HepG2 (cell line): ENCODE measurements around the gene PCSK5. TPM values are rescaled to one million over a fixed set of nuclear protein-coding genes. Genes with fewer than 3 reads are reported as not detected.
A peak's percentile ranks its signal among the peaks of the same experiment; 100 is the strongest.

Experiments used
- ATAC-seq: fragments of 200-7000 bp; cut with Tn5 transposase; 3 replicates; pipeline ENCODE4 v1.9.1; 2020; ENCODE audit warnings: mild to moderate bottlenecking, moderate library complexity
- BruUV-seq: library from RNA; stranded (reverse); fragments of 400-500 nt; replicated peaks from 2 replicates; lab custom pipeline; 2021; lab: Mats Ljungman, UMichigan
- CTCF ChIA-PET: fragments of 300-600 bp; formaldehyde crosslinking; extraction: SDS; loops from one replicate; lab custom pipeline; 2021; ENCODE audit warnings: low total read pairs, inconsistent platforms, low intra/inter-chr PET ratio; lab: Yijun Ruan, JAX
- POLR2A ChIA-PET: fragments of 350-600 bp; sonication (Branson Sonifier 250); formaldehyde crosslinking; loops from one replicate; lab custom pipeline; 2020; ENCODE audit warnings: antibody characterized with exemption, inconsistent platforms; lab: Yijun Ruan, JAX
- DNase-seq: peaks from one replicate; pipeline ENCODE4 v3.0.0-alpha.2; 2015; ENCODE audit warnings: low spot score
- FAIRE-seq: peaks from 3 replicates; lab custom pipeline; 2011; peaks lifted over from hg19 to GRCh38; lab: Jason Lieb, UNC
- H2AFZ ChIP-seq: one replicate; pipeline ENCODE4 v1.6.1; 2011; ENCODE audit warnings: low read length, inconsistent platforms
- H3K27ac ChIP-seq: fragments of 300-600 bp; 3 replicates; pipeline ENCODE4 v1.8.0; 2011; ENCODE audit warnings: mixed run types, mild to moderate bottlenecking, mixed read lengths, low read length, inconsistent platforms; ENCODE audit not compliant: insufficient read depth; ENCODE audit errors: extremely low read length
- H3K27me3 ChIP-seq, 2 experiments: fragments of 200-600 bp in 1 of 2; 2 replicates in 1 of 2; 3 replicates in 1 of 2; pipeline versions ENCODE4 v1.6.0 to v1.8.0; 2011; ENCODE audit warnings: low read length in 2 of 2, mild to moderate bottlenecking in 2 of 2, moderate library complexity in 2 of 2, inconsistent platforms in 1 of 2; ENCODE audit not compliant: insufficient read depth in 2 of 2, control insufficient read depth in 1 of 2
- H3K36me3 ChIP-seq, 2 experiments: fragments of 200-600 bp in 1 of 2; replicated peaks in 1 of 2; 2 replicates in 1 of 2; 3 replicates in 1 of 2; pipeline versions ENCODE4 v1.5.1 to v1.8.0; 2011; ENCODE audit warnings: low read length in 2 of 2, inconsistent platforms in 1 of 2; ENCODE audit not compliant: insufficient read depth in 2 of 2, control insufficient read depth in 1 of 2
- H3K4me1 ChIP-seq: 2 replicates; pipeline ENCODE4 v1.5.1; 2012; ENCODE audit warnings: low read length, inconsistent platforms; ENCODE audit not compliant: insufficient read depth
- H3K4me2 ChIP-seq: 2 replicates; pipeline ENCODE4 v1.6.0; 2011; ENCODE audit warnings: low read depth, low read length, inconsistent platforms
- H3K4me3 ChIP-seq, 3 experiments: fragments of 200-600 bp in 1 of 3; sonication (generic), shearing (Covaris generic) in 1 of 3; replicated peaks in 1 of 3; 2 replicates each; pipeline ENCODE4 v1.5.1; 2011 to 2016; ENCODE audit warnings: low read length in 3 of 3, inconsistent platforms in 2 of 3, low read depth in 2 of 3, mild to moderate bottlenecking in 2 of 3, control low read depth in 1 of 3, mixed read lengths in 1 of 3; ENCODE audit not compliant: insufficient read depth in 1 of 3
- H3K79me2 ChIP-seq: one replicate; pipeline ENCODE4 v1.6.1; 2011; ENCODE audit warnings: low read length, inconsistent platforms; ENCODE audit not compliant: insufficient read depth
- H3K9ac ChIP-seq: 2 replicates; pipeline ENCODE4 v1.6.0; 2011; ENCODE audit warnings: mild to moderate bottlenecking, low read depth, low read length, inconsistent platforms; ENCODE audit not compliant: insufficient read depth
- H3K9me3 ChIP-seq: 2 replicates; pipeline ENCODE4 v1.5.1; 2012; ENCODE audit warnings: mild to moderate bottlenecking, low read length
- H4K20me1 ChIP-seq: 2 replicates; pipeline ENCODE4 v1.6.0; 2011; ENCODE audit warnings: inconsistent platforms, mild to moderate bottlenecking, low read length, moderate library complexity; ENCODE audit not compliant: insufficient read depth
- ATF1 ChIP-seq: IDR thresholded peaks from 2 replicates; pipeline ENCODE4 v1.6.1; 2016; ENCODE audit warnings: mild to moderate bottlenecking, control low read depth
- CREB1 ChIP-seq, 2 experiments: fragments of 450-650 bp in 1 of 2; IDR thresholded peaks; 2 replicates each; pipeline ENCODE4 v1.6.1; 2016 to 2017; ENCODE audit warnings: control low read depth in 1 of 2, mild to moderate bottlenecking in 1 of 2, missing compliant biosample characterization in 1 of 2, missing genetic modification characterization in 1 of 2
- ELF3 ChIP-seq: IDR thresholded peaks from 2 replicates; pipeline ENCODE4 v1.6.1; 2016; ENCODE audit warnings: missing genetic modification reagents, missing compliant biosample characterization
- EP300 ChIP-seq, 3 experiments: sonication (generic) in 1 of 3; formaldehyde crosslinking in 1 of 3; IDR thresholded peaks; 2 replicates each; pipeline versions ENCODE4 v1.5.1 to v1.6.1; 2011 to 2020; ENCODE audit warnings: low read depth in 2 of 3, low read length in 2 of 3, borderline replicate concordance in 1 of 3, improper control_type of control experiment in 1 of 3, mild to moderate bottlenecking in 1 of 3, missing genetic modification reagents in 1 of 3, moderate library complexity in 1 of 3
- ETV5 ChIP-seq: IDR thresholded peaks from 2 replicates; pipeline ENCODE4 v1.6.1; 2018; ENCODE audit warnings: missing biosample characterization, missing genetic modification reagents, inconsistent platforms, borderline replicate concordance
- FOXA1 ChIP-seq, 2 experiments: fragments of 450-650 bp in 1 of 2; sonication (generic) in 1 of 2; formaldehyde crosslinking in 1 of 2; IDR thresholded peaks; 2 replicates each; pipeline versions ENCODE4 v1.4.0 to v1.6.1; 2016 to 2020; ENCODE audit warnings: missing genetic modification reagents in 1 of 2
- GABPA ChIP-seq, 2 experiments: IDR thresholded peaks; 2 replicates each; pipeline ENCODE4 v1.6.1; 2011 to 2016; ENCODE audit warnings: low read depth in 2 of 2, low read length in 1 of 2, missing biosample characterization in 1 of 2, missing genetic modification characterization in 1 of 2
- GATAD2A ChIP-seq: IDR thresholded peaks from 2 replicates; pipeline ENCODE4 v1.6.1; 2016
- MXD4 ChIP-seq: IDR thresholded peaks from 2 replicates; pipeline ENCODE4 v1.6.1; 2016; ENCODE audit warnings: mild to moderate bottlenecking, missing biosample characterization, missing genetic modification reagents
- RXRA ChIP-seq: sonication (generic); formaldehyde crosslinking; IDR thresholded peaks from 2 replicates; pipeline ENCODE4 v1.5.1; 2020; ENCODE audit warnings: missing genetic modification reagents
- RXRB ChIP-seq: IDR thresholded peaks from 2 replicates; pipeline ENCODE4 v1.6.1; 2016; ENCODE audit warnings: borderline replicate concordance, missing genetic modification reagents, missing compliant biosample characterization
- SAP130 ChIP-seq: IDR thresholded peaks from 2 replicates; pipeline ENCODE4 v1.6.1; 2016; ENCODE audit warnings: low read depth
- TEAD3 ChIP-seq: optimal IDR thresholded peaks from 2 replicates; pipeline ENCODE3; 2016; ENCODE audit warnings: borderline replicate concordance
- TGIF2 ChIP-seq: IDR thresholded peaks from 2 replicates; pipeline ENCODE4 v1.6.1; 2016; ENCODE audit warnings: control low read depth, missing compliant biosample characterization
- ZKSCAN5 ChIP-seq: sonication (generic); formaldehyde crosslinking; IDR thresholded peaks from 2 replicates; pipeline ENCODE4 v1.5.1; 2020; ENCODE audit warnings: mild to moderate bottlenecking, missing genetic modification reagents
- ZNF296 ChIP-seq: sonication (generic); formaldehyde crosslinking; conservative IDR thresholded peaks from 2 replicates; pipeline ENCODE4 v1.5.0; 2020; ENCODE audit warnings: mild to moderate bottlenecking, missing genetic modification reagents
- ZNF567 ChIP-seq: sonication (generic); formaldehyde crosslinking; IDR thresholded peaks from 2 replicates; pipeline ENCODE4 v1.8.1; 2023; ENCODE audit warnings: mild to moderate bottlenecking, missing genetic modification reagents, borderline replicate concordance
- WGBS: methylation state at CpG from one replicate; pipeline ENCODE4 v1.1.6; 2017; ENCODE audit warnings: low lambda C conversion rate; 5-methylcytosine and 5-hydroxymethylcytosine counted together
- in situ Hi-C: cut with HindIII; loops from 2 replicates; pipeline ENCODE4 v1.10.0; 2017; ENCODE audit warnings: low pct_unique_long_range_greater_than_20kb; ENCODE audit not compliant: extremely low pct_ligation_motif_present
- intact Hi-C: fragments of 100-400 bp; cut with micrococcal nuclease; formaldehyde crosslinking; loops from one replicate; pipeline ENCODE4 v1.10.0; 2022; ENCODE audit not compliant: unreplicated experiment
- polyA plus RNA-seq, 8 experiments: library from polyadenylated mRNA; depleted of rRNA in 3 of 8; stranded (reverse) in 7 of 8; unstranded in 1 of 8; fragments of >200 nt; fragmentation: Illumina TruSeq in 4 of 8; extraction: Trizol in 4 of 8; gene quantifications; 2 replicates each; pipeline versions ENCODE4 v1.2.1 to v1.2.3, GENCODE V29; 2011 to 2016; ENCODE audit warnings: low read depth in 4 of 8, missing spikeins in 1 of 8, mixed read lengths in 1 of 8; ENCODE audit not compliant: insufficient read depth in 1 of 8
- total RNA-seq, 5 experiments: library from RNA; depleted of rRNA; stranded (reverse); fragments of >200 nt; fragmentation: Illumina TruSeq; extraction: Trizol; gene quantifications; 2 replicates each; pipeline ENCODE4 v1.2.3, GENCODE V29; 2016; ENCODE audit warnings: low read depth in 1 of 5
- TF ChIP-seq, protein P1 (sequence below): IDR thresholded peaks from 2 replicates; pipeline ENCODE4 v1.6.1; 2016; ENCODE audit warnings: mild to moderate bottlenecking
- TF ChIP-seq, protein P2 (sequence below): sonication (generic); formaldehyde crosslinking; IDR thresholded peaks from 2 replicates; pipeline ENCODE4 v1.9.0; 2022; ENCODE audit warnings: missing genetic modification reagents, mild to moderate bottlenecking, borderline replicate concordance
- TF ChIP-seq, protein P3 (sequence below): sonication (generic); formaldehyde crosslinking; IDR thresholded peaks from 2 replicates; pipeline ENCODE4 v1.8.0; 2022; ENCODE audit warnings: low read depth, missing genetic modification reagents

Gene PCSK5
- total and polyA plus RNA-seq, 2 of the 13 experiments (the other 11 are each of a cell fraction or from before 2014, with no cell fraction given), result 0.55 to 0.66 TPM

DNA sequence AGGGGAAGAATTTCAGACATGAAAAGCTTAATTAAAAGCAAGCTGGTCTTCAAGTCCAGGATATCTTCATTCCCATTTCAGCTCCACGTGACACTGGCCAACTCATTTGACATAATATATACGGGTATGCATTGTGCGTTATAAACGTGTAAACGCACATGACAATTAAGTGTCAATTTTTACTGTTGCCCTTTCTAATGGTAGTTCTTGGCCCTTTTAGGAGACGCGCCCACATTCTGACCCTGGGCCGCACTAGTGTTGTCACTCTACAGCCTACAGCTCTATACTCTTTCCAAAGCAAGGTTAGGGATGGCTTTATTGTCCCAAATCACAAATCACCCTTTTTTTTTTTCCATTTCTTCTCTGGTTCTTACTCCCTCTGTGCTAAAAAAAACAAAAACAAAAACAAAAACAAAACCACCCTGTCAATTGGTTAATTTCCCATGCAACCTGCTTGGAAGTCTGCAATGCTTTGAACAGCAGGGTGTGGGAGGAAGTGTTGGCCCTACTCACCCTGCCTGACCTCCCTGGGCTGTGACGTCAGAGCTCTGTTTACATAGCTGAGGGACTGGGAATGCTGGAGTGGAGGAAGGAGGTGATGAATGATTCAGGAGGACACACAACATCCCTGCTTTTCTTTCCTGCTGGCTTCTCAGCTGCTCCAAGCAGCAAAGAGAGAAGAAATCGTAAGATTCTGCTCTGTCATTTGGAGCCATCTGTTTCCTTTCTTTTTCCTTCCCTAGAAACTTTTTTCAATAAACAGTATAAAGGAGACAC lies 484.5 kb downstream of the PCSK5 start:
- H3K36me3 ChIP-seq, result no peaks in the 10 kb centered on the region
- WGBS, result 76% methylated on average over 10 of the region's 10 CpGs
- H3K79me2 ChIP-seq, result no peaks in the 10 kb centered on the region
- no TSS peak for BruUV-seq
- peaks cover 42% of the 10 kb centered on the region for H3K4me1 ChIP-seq
- H3K27ac ChIP-seq, result no peak overlapping the region
- ChIA-PET CTCF (no interaction called here), POLR2A (interaction anchor here (2.8 kb wide), 1 partner anchor 19 kb away, joined by 18 read pairs; the partner anchor contains the start of gene RFK)
- H3K4me3 ChIP-seq, result no peak overlapping the region
- H3K4me2 ChIP-seq, result no peak overlapping the region; the same call in 1 of the 2 replicates
- in situ Hi-C loops (no loop called here), intact Hi-C loops (no loop called here)
- no peaks in the 10 kb centered on the region for H3K9me3 ChIP-seq
- DNase-seq, result peak; percentile 85
- no peaks in the 10 kb centered on the region for H3K27me3 ChIP-seq
- peak; percentile 58 for FAIRE-seq
- no peak overlapping the region for H2AFZ ChIP-seq
- no peaks in the 10 kb centered on the region for H4K20me1 ChIP-seq
- no peak overlapping the region for H3K9ac ChIP-seq
- ATAC-seq, result peak; percentile 71
- TF ChIP-seq ZKSCAN5 (CRISPR knock-in tag), result peak; percentile 99
- peak; percentile 66 for TF ChIP-seq SAP130 (CRISPR knock-in tag)
- peak; percentile 94 for TF ChIP-seq RXRA (CRISPR knock-in tag)
- no peak for TF ChIP-seq TGIF2 (CRISPR knock-in tag)
- TF ChIP-seq, protein P1, sequence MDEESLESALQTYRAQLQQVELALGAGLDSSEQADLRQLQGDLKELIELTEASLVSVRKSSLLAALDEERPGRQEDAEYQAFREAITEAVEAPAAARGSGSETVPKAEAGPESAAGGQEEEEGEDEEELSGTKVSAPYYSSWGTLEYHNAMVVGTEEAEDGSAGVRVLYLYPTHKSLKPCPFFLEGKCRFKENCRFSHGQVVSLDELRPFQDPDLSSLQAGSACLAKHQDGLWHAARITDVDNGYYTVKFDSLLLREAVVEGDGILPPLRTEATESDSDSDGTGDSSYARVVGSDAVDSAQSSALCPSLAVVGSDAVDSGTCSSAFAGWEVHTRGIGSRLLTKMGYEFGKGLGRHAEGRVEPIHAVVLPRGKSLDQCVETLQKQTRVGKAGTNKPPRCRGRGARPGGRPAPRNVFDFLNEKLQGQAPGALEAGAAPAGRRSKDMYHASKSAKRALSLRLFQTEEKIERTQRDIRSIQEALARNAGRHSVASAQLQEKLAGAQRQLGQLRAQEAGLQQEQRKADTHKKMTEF (CRISPR knock-in tag), result 0 out of 2 replicates have a peak, but pooled peaks have one; percentile 28
- peak in 1 of 2 experiments; percentile 7; a peak in 1 of 4 replicates for TF ChIP-seq EP300 (IDR thresholded peaks at IDR 0.05; ENCODE audit: low read depth in 2 of 2, low read length in 2 of 2)
- no peak for TF ChIP-seq EP300 (CRISPR knock-in tag; IDR thresholded peaks at IDR 0.05; ENCODE audit: borderline replicate concordance)
- no peak for TF ChIP-seq ZNF567 (CRISPR knock-in tag)
- TF ChIP-seq ELF3 (CRISPR knock-in tag), result peak; percentile 90
- peak; percentile 45; the same call in 1 of the 2 replicates for TF ChIP-seq ETV5
- peak; percentile 99 for TF ChIP-seq CREB1 (IDR thresholded peaks at IDR 0.05)
- TF ChIP-seq CREB1 (CRISPR knock-in tag; IDR thresholded peaks at IDR 0.05), result peak; percentile 92
- peak; percentile 91 for TF ChIP-seq RXRB (CRISPR knock-in tag)
- TF ChIP-seq ATF1 (CRISPR knock-in tag), result peak; percentile 80
- no peak for TF ChIP-seq ZNF296 (CRISPR knock-in tag)
- TF ChIP-seq FOXA1 (IDR thresholded peaks at IDR 0.05), result no peak
- peak; percentile 92 for TF ChIP-seq FOXA1 (CRISPR knock-in tag; IDR thresholded peaks at IDR 0.05)
- TF ChIP-seq, protein P2, sequence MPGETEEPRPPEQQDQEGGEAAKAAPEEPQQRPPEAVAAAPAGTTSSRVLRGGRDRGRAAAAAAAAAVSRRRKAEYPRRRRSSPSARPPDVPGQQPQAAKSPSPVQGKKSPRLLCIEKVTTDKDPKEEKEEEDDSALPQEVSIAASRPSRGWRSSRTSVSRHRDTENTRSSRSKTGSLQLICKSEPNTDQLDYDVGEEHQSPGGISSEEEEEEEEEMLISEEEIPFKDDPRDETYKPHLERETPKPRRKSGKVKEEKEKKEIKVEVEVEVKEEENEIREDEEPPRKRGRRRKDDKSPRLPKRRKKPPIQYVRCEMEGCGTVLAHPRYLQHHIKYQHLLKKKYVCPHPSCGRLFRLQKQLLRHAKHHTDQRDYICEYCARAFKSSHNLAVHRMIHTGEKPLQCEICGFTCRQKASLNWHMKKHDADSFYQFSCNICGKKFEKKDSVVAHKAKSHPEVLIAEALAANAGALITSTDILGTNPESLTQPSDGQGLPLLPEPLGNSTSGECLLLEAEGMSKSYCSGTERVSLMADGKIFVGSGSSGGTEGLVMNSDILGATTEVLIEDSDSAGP (CRISPR knock-in tag), result no peak
- TF ChIP-seq GABPA (IDR thresholded peaks at IDR 0.05; ENCODE audit: low read depth, low read length), result no peak
- TF ChIP-seq GABPA (CRISPR knock-in tag; IDR thresholded peaks at IDR 0.05; ENCODE audit: low read depth), result peak; percentile 41; the same call in 1 of the 2 replicates
- peak; percentile 83 for TF ChIP-seq TEAD3 (CRISPR knock-in tag)
- TF ChIP-seq GATAD2A (CRISPR knock-in tag), result peak; percentile 63
- TF ChIP-seq MXD4 (CRISPR knock-in tag), result no peak
- TF ChIP-seq, protein P3, sequence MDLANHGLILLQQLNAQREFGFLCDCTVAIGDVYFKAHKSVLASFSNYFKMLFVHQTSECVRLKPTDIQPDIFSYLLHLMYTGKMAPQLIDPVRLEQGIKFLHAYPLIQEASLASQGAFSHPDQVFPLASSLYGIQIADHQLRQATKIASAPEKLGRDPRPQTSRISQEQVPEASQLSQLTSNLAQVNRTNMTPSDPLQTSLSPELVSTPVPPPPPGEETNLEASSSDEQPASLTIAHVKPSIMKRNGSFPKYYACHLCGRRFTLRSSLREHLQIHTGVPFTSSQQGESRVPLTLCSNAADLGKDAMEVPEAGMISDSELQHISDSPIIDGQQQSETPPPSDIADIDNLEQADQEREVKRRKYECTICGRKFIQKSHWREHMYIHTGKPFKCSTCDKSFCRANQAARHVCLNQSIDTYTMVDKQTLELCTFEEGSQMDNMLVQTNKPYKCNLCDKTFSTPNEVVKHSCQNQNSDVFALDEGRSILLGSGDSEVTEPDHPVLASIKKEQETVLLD (CRISPR knock-in tag), result no peak
